ENCODE results near the gene COBL.

GRCh38 chr7:51219261-51219988, 97.2 kb downstream of the COBL start:
- TF ChIP-seq CTCF (IDR thresholded peaks at IDR 0.05) (no peak), EZH2 (IDR thresholded peaks at IDR 0.05) (no peak), EZH2phosphoT487 (IDR thresholded peaks at IDR 0.05) (no peak)
